Measurements from ENCODE around the gene PRKAB2. TPM values are rescaled to one million over a fixed set of nuclear protein-coding genes. Genes with fewer than 3 reads are reported as not detected.
A peak's percentile ranks its signal among the peaks of the same experiment; 100 is the strongest.
"Not testable (repeated sequence)": the region's sequence is repeated elsewhere in the genome, so short reads cannot be mapped to it uniquely, and the experiment has no call there.

PRKAB2 gene
- total RNA-seq, 1 experiment from 2014 or later: 21.3 TPM

DNA sequence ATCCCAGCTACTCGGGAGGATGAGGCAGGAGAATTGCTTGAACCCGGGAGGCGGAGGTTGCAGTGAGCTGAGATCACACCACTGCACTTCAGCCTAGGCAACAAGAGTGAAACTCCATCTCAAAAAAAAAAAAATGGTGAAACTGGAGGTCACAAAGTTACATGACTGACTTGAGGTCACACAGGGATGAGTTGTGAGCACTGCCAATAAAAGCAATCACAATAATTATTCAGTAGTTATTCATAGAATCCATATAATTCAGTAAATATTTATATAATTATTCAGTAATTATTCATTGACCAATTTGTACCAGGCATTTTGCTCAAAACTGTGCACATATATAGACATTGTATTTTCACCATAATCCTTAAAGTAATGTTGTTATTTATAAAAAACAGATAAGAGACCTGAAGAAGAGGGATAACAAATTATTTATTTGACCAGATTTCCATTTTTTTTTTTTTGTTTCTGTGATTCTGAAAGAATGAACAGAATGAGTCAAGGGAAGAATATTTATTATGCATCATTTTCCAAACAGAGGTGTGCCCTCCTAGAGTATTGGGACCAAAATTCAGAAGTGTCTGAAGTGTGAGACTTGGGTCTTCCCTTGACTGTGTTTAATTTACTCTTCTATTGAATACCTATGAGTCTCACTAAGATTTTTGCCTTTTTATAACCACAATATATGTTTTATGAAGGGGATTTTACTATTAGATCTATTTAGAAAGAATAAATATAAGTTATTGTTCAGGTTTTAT is 43.0 kb downstream of the PRKAB2 start:
- in situ Hi-C loops (cut with HindIII; ENCODE audit: low pct_unique_long_range_greater_than_20kb, low sequenced_read_pairs): no loop called here
- no peak for DNase-seq (ENCODE audit: low read depth, low spot score)

DNA sequence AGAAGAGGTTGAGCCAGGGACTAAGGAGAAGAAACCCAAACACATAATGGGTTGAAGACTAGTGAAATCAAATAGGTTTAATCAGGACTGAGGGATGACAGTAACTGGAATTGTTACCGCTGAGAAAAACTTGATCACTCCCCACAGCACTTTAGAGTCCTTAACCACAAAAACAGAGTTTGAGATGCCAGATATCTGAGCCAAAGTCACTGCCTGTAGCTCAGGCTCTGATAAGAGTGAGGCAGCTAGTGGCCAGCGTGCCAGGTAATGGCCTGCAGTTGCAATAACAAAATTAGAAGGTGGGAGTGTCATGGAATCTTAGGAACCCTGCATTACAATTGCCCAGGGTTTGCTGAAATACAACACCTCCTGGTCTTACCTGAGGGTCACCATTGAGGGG is 48.0 kb downstream of the PRKAB2 start:
- in situ Hi-C loops (cut with HindIII; ENCODE audit: low pct_unique_long_range_greater_than_20kb, low sequenced_read_pairs): no loop called here
- no peak for DNase-seq (ENCODE audit: low read depth, low spot score)

- in situ Hi-C loops (cut with HindIII; ENCODE audit: low pct_unique_long_range_greater_than_20kb, low sequenced_read_pairs): no loop called here
Observed at GRCh38 chr1:147117109-147117508, 55.2 kb downstream of the PRKAB2 start.

DNA sequence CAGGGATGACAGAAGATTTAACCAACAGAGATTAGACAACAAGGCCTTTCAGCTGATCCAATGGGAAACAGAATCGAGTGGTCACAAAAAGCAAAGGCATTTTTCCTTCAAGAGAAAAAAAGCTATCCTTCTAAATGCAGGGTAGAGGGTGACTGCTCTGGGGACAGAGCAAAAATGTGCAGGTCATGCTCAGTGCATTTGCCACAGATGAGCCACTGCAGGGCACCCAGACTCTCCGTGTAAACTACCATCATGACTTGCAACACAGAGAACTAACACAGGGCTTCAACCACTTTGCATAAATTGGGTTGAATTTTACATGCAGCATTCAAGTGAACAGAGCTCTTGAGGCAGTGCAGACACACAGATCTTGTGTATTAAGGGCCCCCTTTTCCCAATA is 56.8 kb downstream of the PRKAB2 start:
- in situ Hi-C loops (cut with HindIII; ENCODE audit: low pct_unique_long_range_greater_than_20kb, low sequenced_read_pairs): no loop called here
- DNase-seq (ENCODE audit: low read depth, low spot score): no peak

More at GRCh38 chr1:147117109-147117508, 55.2 kb downstream of the PRKAB2 start:
- no peak for DNase-seq (ENCODE audit: low read depth, low spot score)

DNA sequence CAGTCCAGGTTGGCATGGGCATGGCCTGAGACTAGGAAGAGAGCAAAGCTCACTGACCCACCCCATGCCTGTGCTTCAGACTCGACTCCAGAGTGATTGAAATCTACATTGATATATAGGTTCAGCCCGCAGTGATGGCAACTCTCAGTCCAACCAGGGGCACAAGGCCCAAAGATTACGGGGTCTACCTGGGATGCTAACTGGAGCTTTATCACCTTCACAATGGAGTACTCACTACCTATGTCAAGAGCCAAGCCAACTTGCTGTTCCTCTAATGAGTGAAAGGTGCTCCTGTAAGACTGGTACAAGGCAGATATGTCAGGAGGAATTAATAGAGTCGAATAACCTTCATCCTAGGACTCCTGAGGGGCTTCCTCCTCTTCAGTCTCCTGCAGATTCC is 57.2 kb downstream of the PRKAB2 start:
- DNase-seq (ENCODE audit: low read depth, low spot score); in situ Hi-C loops (cut with HindIII; ENCODE audit: low pct_unique_long_range_greater_than_20kb, low sequenced_read_pairs): not testable (repeated sequence)

GRCh38 chr1:147114353-147114752 is 57.9 kb downstream of the PRKAB2 start:
- DNase-seq (ENCODE audit: low read depth, low spot score); in situ Hi-C loops (cut with HindIII; ENCODE audit: low pct_unique_long_range_greater_than_20kb, low sequenced_read_pairs): not testable (repeated sequence)

DNA sequence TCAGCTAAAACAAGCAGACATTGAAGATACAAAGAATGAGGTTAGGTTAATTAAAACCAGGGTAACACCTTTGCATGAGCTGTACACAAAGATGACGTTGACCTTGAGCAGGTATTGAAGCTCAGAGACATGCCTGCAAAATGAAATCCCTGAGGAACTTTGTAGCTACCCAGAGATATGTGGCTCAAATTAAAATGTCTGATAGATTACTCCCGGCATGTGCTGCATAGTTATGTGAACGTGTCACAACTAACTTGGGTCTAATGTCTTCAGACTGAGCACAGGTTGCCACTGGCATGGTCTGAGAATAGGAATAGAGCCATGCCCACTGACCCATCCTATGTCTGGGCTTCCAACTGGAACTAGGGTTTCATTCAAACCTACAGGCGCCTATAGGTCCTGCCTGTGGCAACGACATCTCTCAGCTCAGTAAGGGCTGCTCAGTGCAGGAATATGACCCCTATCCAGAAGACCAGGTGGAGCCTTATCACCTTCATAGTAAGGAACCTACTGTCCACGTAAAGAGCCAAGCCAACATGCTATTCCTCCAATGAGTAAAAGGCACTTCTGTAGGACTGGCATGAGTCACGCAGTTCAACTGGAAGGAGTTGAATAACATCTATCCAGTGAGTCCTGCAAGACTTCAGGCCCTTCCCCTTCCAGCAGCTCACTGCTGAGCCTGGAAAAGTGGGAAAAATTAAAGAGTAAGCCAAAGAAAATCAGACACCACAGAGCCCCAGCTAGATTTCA is 60.7 kb downstream of the PRKAB2 start:
- no peak for DNase-seq (ENCODE audit: low read depth, low spot score)
- in situ Hi-C loops (cut with HindIII; ENCODE audit: low pct_unique_long_range_greater_than_20kb, low sequenced_read_pairs): no loop called here

DNA sequence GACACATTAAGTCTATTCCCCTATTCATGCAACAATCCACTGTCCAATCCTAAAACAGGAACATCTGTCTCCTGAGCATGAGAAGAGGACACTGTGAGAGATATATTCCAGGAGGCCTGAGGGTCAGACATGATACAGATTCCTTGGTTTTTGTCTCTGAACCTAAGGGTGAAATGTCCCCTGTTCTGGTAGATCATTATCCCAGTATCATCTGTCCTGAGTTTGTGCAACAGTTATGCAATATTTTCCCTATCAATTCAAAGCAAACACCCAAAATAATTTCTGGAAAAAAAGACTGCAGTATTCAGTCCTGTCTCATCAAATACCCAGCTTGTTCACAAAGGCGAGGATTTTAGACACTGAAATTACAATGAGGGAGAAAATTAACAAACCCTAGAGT is 61.4 kb downstream of the PRKAB2 start:
- DNase-seq (ENCODE audit: low read depth, low spot score): no peak
- in situ Hi-C loops (cut with HindIII; ENCODE audit: low pct_unique_long_range_greater_than_20kb, low sequenced_read_pairs): no loop called here

GRCh38 chr1:147110434-147110833 is 61.8 kb downstream of the PRKAB2 start:
- DNase-seq (ENCODE audit: low read depth, low spot score): no peak
- in situ Hi-C loops (cut with HindIII; ENCODE audit: low pct_unique_long_range_greater_than_20kb, low sequenced_read_pairs): no loop called here

- in situ Hi-C loops (cut with HindIII; ENCODE audit: low pct_unique_long_range_greater_than_20kb, low sequenced_read_pairs): no loop called here
- DNase-seq (ENCODE audit: low read depth, low spot score): peak; percentile 15
Observed at GRCh38 chr1:147109762-147110161, 62.5 kb downstream of the PRKAB2 start.

DNA sequence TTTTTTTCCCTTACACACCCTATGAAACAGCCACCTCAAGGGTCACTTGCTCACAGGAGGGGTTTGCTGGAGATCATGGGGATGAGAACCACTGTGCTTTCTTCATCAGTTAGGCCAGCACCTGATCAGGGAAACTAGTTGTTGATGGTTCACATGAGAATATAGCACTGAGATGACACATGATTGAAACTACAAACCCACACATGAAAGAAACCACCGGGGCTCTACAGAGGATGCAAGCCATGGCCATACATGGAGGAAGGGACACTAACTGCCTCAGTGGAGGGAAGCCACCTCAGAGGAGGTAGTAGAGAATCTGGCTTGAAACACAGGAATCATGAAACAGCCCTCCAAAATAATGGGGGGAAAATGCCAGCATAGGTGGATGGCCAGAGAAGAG is 63.2 kb downstream of the PRKAB2 start:
- in situ Hi-C loops (cut with HindIII; ENCODE audit: low pct_unique_long_range_greater_than_20kb, low sequenced_read_pairs): no loop called here
- DNase-seq (ENCODE audit: low read depth, low spot score): no peak

DNA sequence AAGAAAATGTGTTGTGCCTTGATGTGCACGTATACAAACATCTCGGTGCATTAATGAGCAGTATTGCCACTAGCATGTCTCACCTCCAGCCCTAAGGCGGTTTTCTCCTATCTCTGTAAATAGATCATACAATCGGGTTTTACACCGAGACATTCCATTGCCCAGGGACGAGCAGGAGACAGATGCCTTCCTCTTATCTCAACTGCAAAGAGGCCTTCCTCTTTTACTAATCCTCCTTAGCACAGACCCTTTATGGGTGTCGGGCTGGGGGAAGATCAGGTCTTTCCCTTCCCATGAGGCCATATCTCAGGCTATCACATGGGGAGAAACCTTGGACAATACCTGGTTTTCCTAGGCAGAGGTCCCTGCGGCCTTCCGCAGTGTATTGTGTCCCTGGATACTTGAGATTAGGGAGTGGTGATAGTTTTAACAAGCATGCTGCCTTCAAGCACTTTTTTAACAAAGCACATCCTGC is 65.8 kb downstream of the PRKAB2 start:
- DNase-seq (ENCODE audit: low read depth, low spot score); in situ Hi-C loops (cut with HindIII; ENCODE audit: low pct_unique_long_range_greater_than_20kb, low sequenced_read_pairs): not testable (repeated sequence)

DNA sequence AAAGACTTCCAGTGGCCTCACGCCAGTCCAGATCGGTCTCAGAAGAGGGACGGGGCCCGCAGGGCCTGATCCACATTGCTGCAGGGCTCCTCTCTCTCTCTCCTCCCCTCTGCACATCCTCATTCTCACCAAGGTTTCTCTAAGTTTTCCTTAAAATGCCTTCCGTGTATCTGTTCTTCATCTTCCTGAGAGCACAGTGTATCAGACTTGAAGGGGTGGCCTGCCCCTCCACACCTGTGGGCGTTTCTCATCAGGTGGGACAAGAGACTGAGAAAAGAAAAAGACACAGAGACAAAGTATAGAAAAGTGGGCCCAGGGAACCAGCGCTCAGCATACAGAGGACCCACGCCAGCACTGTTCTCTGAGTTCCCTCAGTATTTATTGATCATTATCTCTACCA is 66.4 kb downstream of the PRKAB2 start:
- in situ Hi-C loops (cut with HindIII; ENCODE audit: low pct_unique_long_range_greater_than_20kb, low sequenced_read_pairs): no loop called here

More for the DNA sequence above, 66.4 kb downstream of the PRKAB2 start:
- no peak for DNase-seq (ENCODE audit: low read depth, low spot score)

Other genes starting within 250 kb of the PRKAB2 start
- 5.5 and 5.7 TPM in 2 replicates for gene NBPF12, start 234.1 kb downstream of the PRKAB2 start, total RNA-seq (2014; rRNA removed; shearing (Covaris generic))
- 0.98 and 1.4 TPM in 2 replicates for gene FMO5, start 52.9 kb upstream of the PRKAB2 start, total RNA-seq (2014; rRNA removed; shearing (Covaris generic))
- 112 and 113 TPM in 2 replicates for gene CHD1L, start 70.2 kb upstream of the PRKAB2 start, total RNA-seq (2014; rRNA removed; shearing (Covaris generic))